WTC11 (cell line): ENCODE results near the gene RFC3. TPM values are rescaled to one million over a fixed set of nuclear protein-coding genes. Genes with fewer than 3 reads are reported as not detected.

ENCODE experiments used
- ATAC-seq: fragments of 200-7000 bp; cut with Tn5 transposase; 2 replicates; pipeline ENCODE4 v1.10.0; 2021; ENCODE audit warnings: mild to moderate bottlenecking, moderate library complexity
- CTCF ChIA-PET: fragments of 300-600 bp; sonication (Branson Sonifier 250); formaldehyde crosslinking; loops from one replicate; lab custom pipeline; 2021; ENCODE audit warnings: antibody characterized with exemption; lab: Charles Lee
- POLR2A ChIA-PET: fragments of 350-600 bp; sonication (Branson Sonifier 250); formaldehyde crosslinking; loops from one replicate; lab custom pipeline; 2021; ENCODE audit warnings: antibody characterized with exemption; lab: Charles Lee
- DNase-seq: peaks from one replicate; pipeline ENCODE4 v3.0.0; 2021; ENCODE audit warnings: low spot score
- H3K27ac Mint-ChIP-seq: 2 replicates; pipeline ENCODE4 v1.8.0; 2021; ENCODE audit warnings: mixed read lengths
- H3K27me3 Mint-ChIP-seq: 2 replicates; pipeline ENCODE4 v1.8.0; 2021; ENCODE audit warnings: low read depth, mild to moderate bottlenecking, moderate library complexity, mixed read lengths
- H3K36me3 Mint-ChIP-seq: 2 replicates; pipeline ENCODE4 v1.8.0; 2021; ENCODE audit warnings: mixed read lengths
- H3K4me1 Mint-ChIP-seq: 2 replicates; pipeline ENCODE4 v1.8.0; 2022; ENCODE audit warnings: mixed read lengths
- H3K4me3 Mint-ChIP-seq: 2 replicates; pipeline ENCODE4 v1.8.0; 2021; ENCODE audit warnings: mild to moderate bottlenecking, moderate library complexity, mixed read lengths
- H3K9me3 Mint-ChIP-seq: 2 replicates; pipeline ENCODE4 v1.8.0; 2021; ENCODE audit warnings: mixed read lengths
- CTCF ChIP-seq: fragments of 200-600 bp; IDR thresholded peaks from 2 replicates; pipeline ENCODE4 v1.8.0; 2022; ENCODE audit warnings: antibody characterized with exemption
- E2F4 ChIP-seq: sonication (generic); formaldehyde crosslinking; IDR thresholded peaks from 2 replicates; pipeline ENCODE4 v1.8.1; 2022; ENCODE audit warnings: low read depth, mild to moderate bottlenecking, moderate library complexity, missing genetic modification reagents, borderline replicate concordance
- IRF1 ChIP-seq: sonication (generic); formaldehyde crosslinking; IDR thresholded peaks from 2 replicates; pipeline ENCODE4 v1.8.0; 2023; ENCODE audit warnings: missing genetic modification reagents
- IRF2 ChIP-seq: sonication (generic); formaldehyde crosslinking; IDR thresholded peaks from 2 replicates; pipeline ENCODE4 v1.8.0; 2022; ENCODE audit warnings: low read depth, missing genetic modification reagents, borderline replicate concordance
- MXD4 ChIP-seq: fragments of 250-450 bp; sonication (Bioruptor Pico); IDR thresholded peaks from 2 replicates; pipeline ENCODE4 v1.8.0; 2021; ENCODE audit warnings: mild to moderate bottlenecking, moderate library complexity, borderline replicate concordance
- TCF7 ChIP-seq: sonication (generic); formaldehyde crosslinking; IDR thresholded peaks from 2 replicates; pipeline ENCODE4 v1.8.0; 2022; ENCODE audit warnings: mild to moderate bottlenecking, low read depth, missing genetic modification reagents, moderate library complexity
- USF2 ChIP-seq: sonication (generic); formaldehyde crosslinking; IDR thresholded peaks from 2 replicates; pipeline ENCODE4 v1.8.1; 2023; ENCODE audit warnings: mild to moderate bottlenecking, missing genetic modification reagents, moderate library complexity
- ZNF121 ChIP-seq: sonication (generic); formaldehyde crosslinking; IDR thresholded peaks from 2 replicates; pipeline ENCODE4 v1.8.0; 2023; ENCODE audit warnings: missing genetic modification reagents
- ZNF281 ChIP-seq: sonication (generic); formaldehyde crosslinking; IDR thresholded peaks from 2 replicates; pipeline ENCODE4 v1.8.0; 2023; ENCODE audit warnings: mild to moderate bottlenecking, missing genetic modification reagents
- ZNF416 ChIP-seq: fragments of 250-450 bp; sonication (Bioruptor Pico); IDR thresholded peaks from 2 replicates; pipeline ENCODE4 v1.9.0; 2021; ENCODE audit warnings: mild to moderate bottlenecking, inconsistent platforms
- total RNA-seq: library from RNA; stranded (reverse); gene quantifications from 3 replicates; pipeline ENCODE4 v1.2.3, GENCODE V29; 2021
- TF ChIP-seq, protein P1 (sequence below): sonication (generic); formaldehyde crosslinking; conservative IDR thresholded peaks from 2 replicates; pipeline ENCODE4 v1.8.1; 2023; ENCODE audit warnings: mild to moderate bottlenecking, low read depth, missing genetic modification reagents, moderate library complexity
- TF ChIP-seq, protein P2 (sequence below): sonication (generic); formaldehyde crosslinking; IDR thresholded peaks from 2 replicates; pipeline ENCODE4 v1.8.1; 2023; ENCODE audit warnings: mild to moderate bottlenecking, missing genetic modification reagents
- TF ChIP-seq, protein P3 (sequence below): sonication (generic); formaldehyde crosslinking; IDR thresholded peaks from 2 replicates; pipeline ENCODE4 v1.8.0; 2022; ENCODE audit warnings: missing genetic modification reagents

RFC3 gene
- total RNA-seq, 1 experiment from 2014 or later = 37.0 TPM

- no peaks in the 10 kb centered on the region for H3K27me3 Mint-ChIP-seq
Measured at GRCh38 chr13:33799950-33800592, 17.9 kb upstream of the RFC3 start.

GRCh38 chr13:33800646-33801186 is 17.2 kb upstream of the RFC3 start:
- DNase-seq (no peak), ATAC-seq (no peak)
- H3K27ac Mint-ChIP-seq = no peak overlapping the region
- H3K9me3 Mint-ChIP-seq = no peaks in the 10 kb centered on the region
- H3K36me3 Mint-ChIP-seq = no peaks in the 10 kb centered on the region
- peaks cover 6% of the 10 kb centered on the region for H3K4me1 Mint-ChIP-seq
- ChIA-PET POLR2A (interaction anchor here (0.8 kb wide), 1 partner anchor 911 kb away, joined by 3 read pairs; no protein-coding TSS in a partner anchor), CTCF (interaction anchor here (0.7 to 1.8 kb wide), 8 partner anchors 9 to 406 kb away, joined by 3 to 6 read pairs (median 4); partner anchors contain the start of gene RFC3)
- H3K27me3 Mint-ChIP-seq = no peaks in the 10 kb centered on the region
- H3K4me3 Mint-ChIP-seq = no peak overlapping the region
- TF ChIP-seq IRF1 (CRISPR knock-in tag) (no peak), IRF2 (CRISPR knock-in tag) (no peak), CTCF (no peak)
- TF ChIP-seq, protein P1, sequence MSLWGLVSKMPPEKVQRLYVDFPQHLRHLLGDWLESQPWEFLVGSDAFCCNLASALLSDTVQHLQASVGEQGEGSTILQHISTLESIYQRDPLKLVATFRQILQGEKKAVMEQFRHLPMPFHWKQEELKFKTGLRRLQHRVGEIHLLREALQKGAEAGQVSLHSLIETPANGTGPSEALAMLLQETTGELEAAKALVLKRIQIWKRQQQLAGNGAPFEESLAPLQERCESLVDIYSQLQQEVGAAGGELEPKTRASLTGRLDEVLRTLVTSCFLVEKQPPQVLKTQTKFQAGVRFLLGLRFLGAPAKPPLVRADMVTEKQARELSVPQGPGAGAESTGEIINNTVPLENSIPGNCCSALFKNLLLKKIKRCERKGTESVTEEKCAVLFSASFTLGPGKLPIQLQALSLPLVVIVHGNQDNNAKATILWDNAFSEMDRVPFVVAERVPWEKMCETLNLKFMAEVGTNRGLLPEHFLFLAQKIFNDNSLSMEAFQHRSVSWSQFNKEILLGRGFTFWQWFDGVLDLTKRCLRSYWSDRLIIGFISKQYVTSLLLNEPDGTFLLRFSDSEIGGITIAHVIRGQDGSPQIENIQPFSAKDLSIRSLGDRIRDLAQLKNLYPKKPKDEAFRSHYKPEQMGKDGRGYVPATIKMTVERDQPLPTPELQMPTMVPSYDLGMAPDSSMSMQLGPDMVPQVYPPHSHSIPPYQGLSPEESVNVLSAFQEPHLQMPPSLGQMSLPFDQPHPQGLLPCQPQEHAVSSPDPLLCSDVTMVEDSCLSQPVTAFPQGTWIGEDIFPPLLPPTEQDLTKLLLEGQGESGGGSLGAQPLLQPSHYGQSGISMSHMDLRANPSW (CRISPR knock-in tag) = no peak
- TF ChIP-seq, protein P2, sequence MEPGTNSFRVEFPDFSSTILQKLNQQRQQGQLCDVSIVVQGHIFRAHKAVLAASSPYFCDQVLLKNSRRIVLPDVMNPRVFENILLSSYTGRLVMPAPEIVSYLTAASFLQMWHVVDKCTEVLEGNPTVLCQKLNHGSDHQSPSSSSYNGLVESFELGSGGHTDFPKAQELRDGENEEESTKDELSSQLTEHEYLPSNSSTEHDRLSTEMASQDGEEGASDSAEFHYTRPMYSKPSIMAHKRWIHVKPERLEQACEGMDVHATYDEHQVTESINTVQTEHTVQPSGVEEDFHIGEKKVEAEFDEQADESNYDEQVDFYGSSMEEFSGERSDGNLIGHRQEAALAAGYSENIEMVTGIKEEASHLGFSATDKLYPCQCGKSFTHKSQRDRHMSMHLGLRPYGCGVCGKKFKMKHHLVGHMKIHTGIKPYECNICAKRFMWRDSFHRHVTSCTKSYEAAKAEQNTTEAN (CRISPR knock-in tag) = no peak
- TF ChIP-seq, protein P3, sequence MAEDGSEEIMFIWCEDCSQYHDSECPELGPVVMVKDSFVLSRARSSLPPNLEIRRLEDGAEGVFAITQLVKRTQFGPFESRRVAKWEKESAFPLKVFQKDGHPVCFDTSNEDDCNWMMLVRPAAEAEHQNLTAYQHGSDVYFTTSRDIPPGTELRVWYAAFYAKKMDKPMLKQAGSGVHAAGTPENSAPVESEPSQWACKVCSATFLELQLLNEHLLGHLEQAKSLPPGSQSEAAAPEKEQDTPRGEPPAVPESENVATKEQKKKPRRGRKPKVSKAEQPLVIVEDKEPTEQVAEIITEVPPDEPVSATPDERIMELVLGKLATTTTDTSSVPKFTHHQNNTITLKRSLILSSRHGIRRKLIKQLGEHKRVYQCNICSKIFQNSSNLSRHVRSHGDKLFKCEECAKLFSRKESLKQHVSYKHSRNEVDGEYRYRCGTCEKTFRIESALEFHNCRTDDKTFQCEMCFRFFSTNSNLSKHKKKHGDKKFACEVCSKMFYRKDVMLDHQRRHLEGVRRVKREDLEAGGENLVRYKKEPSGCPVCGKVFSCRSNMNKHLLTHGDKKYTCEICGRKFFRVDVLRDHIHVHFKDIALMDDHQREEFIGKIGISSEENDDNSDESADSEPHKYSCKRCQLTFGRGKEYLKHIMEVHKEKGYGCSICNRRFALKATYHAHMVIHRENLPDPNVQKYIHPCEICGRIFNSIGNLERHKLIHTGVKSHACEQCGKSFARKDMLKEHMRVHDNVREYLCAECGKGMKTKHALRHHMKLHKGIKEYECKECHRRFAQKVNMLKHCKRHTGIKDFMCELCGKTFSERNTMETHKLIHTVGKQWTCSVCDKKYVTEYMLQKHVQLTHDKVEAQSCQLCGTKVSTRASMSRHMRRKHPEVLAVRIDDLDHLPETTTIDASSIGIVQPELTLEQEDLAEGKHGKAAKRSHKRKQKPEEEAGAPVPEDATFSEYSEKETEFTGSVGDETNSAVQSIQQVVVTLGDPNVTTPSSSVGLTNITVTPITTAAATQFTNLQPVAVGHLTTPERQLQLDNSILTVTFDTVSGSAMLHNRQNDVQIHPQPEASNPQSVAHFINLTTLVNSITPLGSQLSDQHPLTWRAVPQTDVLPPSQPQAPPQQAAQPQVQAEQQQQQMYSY (CRISPR knock-in tag) = no peak

More at GRCh38 chr13:33799950-33800592, 17.9 kb upstream of the RFC3 start:
- peak; percentile 75 for ATAC-seq
- no peak overlapping the region for H3K4me3 Mint-ChIP-seq
- ChIA-PET CTCF (interaction anchor here (0.7 to 1.8 kb wide), 9 partner anchors 9 to 406 kb away, joined by 3 to 6 read pairs (median 4); partner anchors contain the start of gene RFC3), POLR2A (interaction anchor here (0.8 kb wide), 1 partner anchor 912 kb away, joined by 3 read pairs; no protein-coding TSS in a partner anchor)
- H3K4me1 Mint-ChIP-seq = peaks cover 6% of the 10 kb centered on the region
- no peaks in the 10 kb centered on the region for H3K9me3 Mint-ChIP-seq
- H3K36me3 Mint-ChIP-seq = no peaks in the 10 kb centered on the region
- no peak for DNase-seq
- 0 out of 2 replicates have a peak overlapping the region, but pooled peaks have one; percentile 5 for H3K27ac Mint-ChIP-seq
- no peak for TF ChIP-seq MXD4 (CRISPR knock-in tag)
- TF ChIP-seq TCF7 = no peak
- no peak for TF ChIP-seq ZNF281 (CRISPR knock-in tag)
- TF ChIP-seq ZNF121 (CRISPR knock-in tag) = no peak
- no peak for TF ChIP-seq ZNF416
- TF ChIP-seq E2F4 (CRISPR knock-in tag) = no peak
- TF ChIP-seq USF2 (CRISPR knock-in tag) = no peak
